Measurements from ENCODE around the gene DNAJC2.
A peak's percentile ranks its signal among the peaks of the same experiment; 100 is the strongest.
"Not testable (repeated sequence)": the region's sequence is repeated elsewhere in the genome, so short reads cannot be mapped to it uniquely, and the experiment has no call there.

DNAJC2 gene

DNA sequence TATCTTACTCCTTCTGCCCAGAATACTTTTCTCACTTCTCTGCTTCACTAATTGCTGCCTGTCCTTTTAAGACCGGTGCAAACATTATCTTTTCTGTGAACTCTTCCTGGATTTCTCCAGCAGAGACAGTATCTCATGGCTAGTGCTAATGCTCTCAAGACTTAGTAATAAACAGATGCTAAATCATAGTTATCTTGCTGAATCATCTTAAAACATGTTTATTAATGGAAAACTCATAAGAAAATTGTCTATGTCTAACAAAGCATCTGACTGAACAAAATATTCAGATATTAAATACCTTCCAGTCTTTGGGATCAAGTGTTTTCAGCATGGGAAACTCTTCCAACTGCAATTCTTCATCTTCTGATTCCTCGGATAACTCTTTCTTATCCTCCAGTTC is 3.1 kb downstream of the DNAJC2 start:
- DNase-seq (ENCODE audit: low spot score): no peak

DNA sequence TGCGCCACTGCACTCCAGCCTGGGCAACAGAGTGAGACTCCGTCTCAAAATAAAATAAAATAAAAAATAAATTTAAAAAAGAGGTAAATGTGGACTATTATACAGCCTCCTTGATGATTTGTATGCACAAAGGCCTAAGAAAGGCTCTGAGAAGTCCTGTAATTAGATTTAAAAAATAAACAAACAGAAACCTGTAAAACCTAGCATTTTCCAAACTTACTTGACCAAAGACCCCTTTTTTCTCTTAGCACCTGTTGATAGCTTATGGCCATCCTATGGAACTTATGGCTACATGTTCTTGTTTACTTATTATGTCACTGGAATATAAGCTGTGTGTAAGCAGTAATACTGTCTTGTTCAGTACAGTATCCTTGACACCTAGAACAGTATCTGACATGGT is 5.7 kb downstream of the DNAJC2 start:
- no peak for DNase-seq (ENCODE audit: low spot score)

DNA sequence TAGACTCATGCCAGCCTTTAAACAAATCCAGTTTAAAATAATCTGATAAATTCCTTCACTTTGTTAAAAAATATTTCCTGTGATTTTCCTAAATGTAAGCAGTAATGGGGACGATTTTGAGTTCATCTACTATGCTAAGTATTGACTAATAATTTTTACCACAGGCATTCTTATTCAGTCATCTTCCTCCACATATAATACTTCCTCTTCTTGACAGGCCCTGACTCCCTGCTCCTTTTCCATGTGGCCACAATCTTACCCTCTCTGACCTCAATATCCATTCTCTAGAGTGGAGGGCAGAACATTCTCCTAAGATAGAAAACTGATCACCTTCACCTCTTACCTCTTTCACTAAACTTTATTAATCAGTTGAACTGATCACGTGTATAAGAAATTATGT is 7.8 kb downstream of the DNAJC2 start:
- no peak for DNase-seq (ENCODE audit: low spot score)

DNA sequence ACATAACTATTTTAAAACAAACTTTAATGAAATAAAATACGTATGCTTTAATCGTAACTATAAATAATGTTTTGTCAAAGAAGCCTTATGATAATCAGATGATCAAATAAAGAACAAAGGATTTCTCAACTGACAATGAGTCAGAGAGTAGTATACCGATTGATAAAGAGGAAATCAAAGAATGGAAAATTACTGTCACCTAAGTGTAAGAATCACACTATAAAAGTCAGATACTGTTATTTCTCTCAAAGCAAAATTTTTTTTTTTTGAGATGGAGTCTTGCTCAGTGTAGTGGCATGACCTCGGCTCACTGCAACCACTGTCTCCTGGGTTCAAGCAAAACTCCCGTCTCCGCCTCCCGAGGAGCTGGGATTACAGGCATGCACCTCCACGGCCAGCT is 18.8 kb downstream of the DNAJC2 start:
- DNase-seq (ENCODE audit: low spot score): no peak

DNA sequence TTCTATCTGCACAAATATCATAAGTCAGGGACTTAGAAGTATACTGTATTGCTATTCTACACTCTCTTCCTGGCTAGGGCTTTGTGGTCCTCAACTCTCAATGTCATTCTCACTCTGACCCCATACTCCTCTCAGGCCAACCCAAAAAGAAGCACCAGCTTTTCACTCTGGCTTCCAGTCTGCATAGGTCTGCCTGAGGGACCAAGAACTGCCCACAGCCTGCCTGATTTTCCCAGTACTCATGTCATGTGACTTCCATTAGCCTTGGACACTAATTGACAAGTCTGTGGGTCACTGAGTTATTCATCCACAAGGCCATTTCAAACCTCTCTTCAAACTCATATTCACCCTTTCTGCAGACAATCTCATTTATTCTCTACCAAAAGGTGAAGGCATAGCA is 27.6 kb downstream of the DNAJC2 start:
- no peak for DNase-seq (ENCODE audit: low spot score)

DNA sequence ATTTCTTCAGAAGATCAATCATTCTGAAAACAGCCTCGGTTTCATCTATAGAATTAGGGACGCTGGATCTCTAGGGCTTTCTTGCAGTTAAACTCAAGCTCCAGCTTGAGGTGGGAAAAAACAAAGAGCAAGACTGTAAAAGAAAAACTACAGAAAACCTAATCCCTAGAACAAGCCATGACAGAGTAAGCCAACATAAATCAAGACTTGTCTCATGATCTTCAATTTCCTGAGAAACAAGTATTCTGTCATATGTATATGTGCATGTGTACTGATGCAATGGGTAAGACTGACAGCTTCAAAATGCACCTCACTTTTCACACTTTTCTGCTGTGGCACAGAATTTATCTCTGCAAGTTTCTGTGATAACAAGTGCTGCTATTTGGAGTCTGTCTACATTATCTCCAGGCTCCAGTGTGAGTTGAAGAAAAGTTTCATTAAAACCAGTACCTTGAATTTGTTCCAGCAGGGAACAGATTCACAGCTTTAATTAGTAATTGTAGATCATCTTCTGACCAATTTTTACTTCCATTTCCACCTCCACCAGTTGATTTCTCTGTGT is 28.1 kb downstream of the DNAJC2 start:
- DNase-seq (ENCODE audit: low spot score): no peak

DNA sequence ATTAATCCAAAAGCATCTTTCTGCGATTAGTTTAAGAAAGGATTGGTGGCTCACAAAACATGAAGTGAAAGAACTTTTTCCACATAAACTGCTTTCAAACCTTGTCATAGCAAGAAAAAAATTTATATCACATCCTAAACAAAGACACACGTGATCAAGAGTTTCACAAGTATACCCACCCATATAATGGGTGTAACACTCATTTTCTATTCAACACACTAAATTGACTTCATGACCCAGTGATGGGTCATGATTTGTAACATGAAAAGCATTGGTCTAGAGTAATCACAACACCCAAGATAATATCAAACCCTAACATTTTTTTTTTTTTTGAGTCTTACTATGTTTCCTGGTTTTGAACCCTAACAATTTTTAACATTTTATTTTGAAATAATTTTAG is 29.7 kb downstream of the DNAJC2 start:
- no peak for DNase-seq (ENCODE audit: low spot score)

DNA sequence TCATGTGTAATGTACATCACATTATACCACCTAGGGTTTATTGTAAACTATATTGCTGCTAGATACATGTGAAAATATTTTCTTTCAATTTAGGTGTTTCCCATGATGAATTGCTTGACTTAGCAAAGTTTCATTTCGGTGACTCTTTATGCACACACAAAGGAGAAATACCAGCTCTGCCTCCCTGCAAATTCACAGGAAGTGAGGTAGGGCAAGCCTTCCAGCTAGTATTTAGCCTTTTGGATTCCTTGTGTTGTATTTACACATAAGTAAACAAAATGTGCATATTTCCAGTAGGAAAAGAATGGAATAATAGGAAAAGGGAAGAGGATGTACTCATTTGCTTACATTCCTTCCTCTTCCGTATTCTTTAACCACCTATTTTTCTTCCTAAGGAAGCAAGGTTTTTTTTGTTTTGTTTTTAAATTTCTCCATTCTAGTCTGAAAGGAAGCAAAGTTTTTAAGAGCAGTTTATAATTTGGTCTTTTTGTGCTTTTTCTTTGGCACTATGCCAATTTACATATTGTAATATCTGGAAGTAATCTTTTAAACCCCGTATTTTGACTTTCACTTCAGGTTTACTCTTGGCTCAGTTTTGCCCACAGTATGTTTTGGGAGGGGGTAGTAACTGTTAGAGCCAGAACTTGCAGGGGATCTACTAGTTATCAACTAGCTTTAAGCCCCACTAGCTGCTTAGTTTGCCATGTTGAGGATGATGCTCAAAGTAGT is 36.9 kb downstream of the DNAJC2 start:
- no peak for DNase-seq (ENCODE audit: low spot score)

DNA sequence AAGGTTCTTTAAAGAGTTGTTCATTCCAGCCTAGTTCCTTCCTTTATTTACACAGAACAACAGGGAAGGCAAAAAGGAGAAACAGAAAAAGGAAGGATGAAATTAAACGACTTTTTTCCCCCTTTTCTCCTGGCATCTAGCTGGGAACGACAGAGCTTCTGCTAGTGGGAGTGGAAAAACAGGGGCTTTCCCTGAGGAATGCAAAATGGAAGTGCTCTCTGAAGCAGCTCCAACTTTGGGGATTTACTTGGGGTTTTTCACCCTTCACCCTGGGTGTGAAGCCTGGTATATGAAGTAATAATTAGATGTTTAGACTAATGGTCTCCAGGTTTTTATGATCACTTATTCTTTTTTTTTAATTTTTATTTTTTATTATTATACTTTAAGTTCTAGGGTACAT is 43.1 kb downstream of the DNAJC2 start:
- no peak for DNase-seq (ENCODE audit: low spot score)

DNA sequence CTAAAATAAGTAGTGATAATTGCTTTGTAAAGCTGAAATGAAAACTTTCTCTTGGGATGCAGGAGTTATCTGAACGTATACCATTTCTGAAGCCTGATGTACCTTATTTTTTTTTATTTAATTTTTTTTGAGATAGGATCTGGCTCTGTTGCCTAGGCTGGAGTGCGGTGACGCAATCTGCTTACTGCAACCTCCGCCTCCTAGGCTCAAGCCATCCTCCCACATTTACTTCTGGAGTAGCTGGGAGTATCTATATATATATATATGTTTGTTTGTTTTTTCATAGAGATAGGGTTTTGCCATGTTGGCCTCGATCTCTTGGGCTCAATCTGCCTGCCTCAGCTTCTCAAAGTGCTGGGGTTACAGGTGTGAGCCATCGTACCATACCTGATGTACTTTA is 44.9 kb downstream of the DNAJC2 start:
- DNase-seq (ENCODE audit: low spot score): no peak

DNA sequence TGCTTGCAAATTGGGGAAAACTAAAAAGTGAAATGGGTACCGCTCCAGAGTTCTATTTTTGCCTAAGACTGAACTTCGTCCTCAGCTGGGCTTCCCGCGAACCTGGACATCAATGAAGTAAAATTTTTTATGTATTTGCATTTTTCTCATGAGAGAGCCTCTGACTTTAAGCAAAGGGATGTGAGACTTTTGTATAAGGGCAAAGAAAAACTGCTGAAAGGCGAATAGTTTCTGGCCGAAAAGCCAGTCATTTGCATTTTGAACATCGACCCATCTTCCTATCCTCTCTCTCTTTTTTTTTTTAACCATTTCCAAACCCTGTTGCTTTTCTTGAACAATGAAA is 46.8 kb downstream of the DNAJC2 start:
- no peak for DNase-seq (ENCODE audit: low spot score)

DNA sequence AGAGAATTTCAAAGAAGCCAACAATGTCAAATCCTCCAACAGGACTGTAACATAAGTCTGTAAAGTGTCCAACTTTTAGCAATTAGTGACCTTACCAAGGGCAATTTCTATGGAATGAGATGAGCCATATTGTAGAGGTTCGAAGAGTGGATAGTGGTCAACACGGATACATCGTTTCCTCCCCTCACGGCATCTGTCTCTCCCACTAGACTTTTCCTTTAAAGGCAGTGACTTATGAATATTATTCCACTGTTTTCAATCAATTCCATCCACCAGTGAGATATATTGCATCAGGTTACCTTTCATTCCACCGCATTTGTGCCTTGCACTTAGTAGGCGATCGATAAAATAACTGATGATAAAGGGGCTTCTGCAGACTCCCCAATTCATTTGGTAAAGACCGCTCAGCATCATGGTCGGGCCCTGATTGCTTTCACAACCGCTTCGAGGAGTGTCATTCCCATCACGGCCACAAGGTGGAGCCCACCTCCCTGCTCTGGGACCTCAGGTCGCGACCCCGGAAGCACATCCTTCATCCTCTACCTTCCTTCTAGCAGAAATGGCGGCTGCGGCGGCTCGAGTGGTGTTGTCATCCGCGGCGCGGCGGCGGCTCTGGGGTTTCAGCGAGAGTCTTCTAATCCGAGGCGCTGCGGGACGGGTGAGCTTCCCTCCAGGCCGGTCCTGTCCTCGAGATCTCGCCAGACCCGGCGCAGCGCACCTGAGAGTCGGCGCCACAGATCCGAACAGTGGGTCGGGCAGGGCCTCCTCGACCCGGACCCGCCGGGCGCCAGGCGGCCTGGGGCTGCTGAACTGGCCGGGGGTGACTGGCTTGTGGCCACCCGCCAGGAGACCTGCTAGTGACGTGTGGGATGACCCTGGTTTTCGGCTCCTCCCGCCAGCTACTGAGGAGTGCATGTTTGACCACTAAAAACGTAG is 47.4 kb downstream of the DNAJC2 start, which contains the start of gene PMPCB:
Gene PMPCB (plus strand): TSS at position 535 of the 936 bp plus-strand sequence. CDS start 25 bp downstream, at position 560.
- peak; percentile 94 for DNase-seq (ENCODE audit: low spot score)

DNA sequence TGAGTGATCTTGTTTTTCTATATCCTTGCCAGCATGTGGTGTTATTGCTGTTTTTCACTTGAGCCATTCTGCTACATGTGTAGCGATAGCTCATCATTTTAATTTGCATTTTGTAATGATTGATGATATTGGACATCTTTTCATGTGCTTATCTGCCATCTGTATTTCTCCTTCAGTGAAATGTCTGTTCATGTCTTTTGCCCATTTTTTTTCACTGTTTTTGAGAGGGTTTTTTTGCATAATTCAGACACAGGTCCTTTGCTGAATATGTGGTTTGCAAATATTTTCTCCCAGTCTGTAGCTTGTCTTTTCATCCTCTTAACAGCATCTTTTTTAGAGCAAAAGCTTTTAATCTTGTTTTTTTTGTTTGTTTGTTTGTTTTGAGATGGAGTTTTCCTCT is 51.0 kb downstream of the DNAJC2 start:
- DNase-seq (ENCODE audit: low spot score): no peak

DNA sequence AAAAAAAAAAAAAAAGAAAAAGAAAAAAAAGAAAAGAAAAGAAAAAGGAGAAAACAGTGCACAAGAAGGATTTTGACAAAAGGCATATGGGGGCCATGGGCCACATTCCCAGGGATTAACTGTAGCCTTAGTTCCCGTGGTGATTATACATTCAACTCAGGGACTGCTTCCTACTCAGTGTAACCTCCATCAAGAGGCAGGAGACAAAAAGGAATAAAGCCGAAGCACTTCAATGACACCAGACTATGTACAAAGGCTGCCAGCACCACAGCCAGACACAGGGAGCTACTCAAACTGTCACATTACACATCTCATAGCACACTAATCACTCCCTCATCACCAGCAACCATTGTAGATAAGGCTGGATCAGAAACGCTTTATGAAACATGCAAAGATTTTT is 52.4 kb downstream of the DNAJC2 start:
- no peak for DNase-seq (ENCODE audit: low spot score)

DNA sequence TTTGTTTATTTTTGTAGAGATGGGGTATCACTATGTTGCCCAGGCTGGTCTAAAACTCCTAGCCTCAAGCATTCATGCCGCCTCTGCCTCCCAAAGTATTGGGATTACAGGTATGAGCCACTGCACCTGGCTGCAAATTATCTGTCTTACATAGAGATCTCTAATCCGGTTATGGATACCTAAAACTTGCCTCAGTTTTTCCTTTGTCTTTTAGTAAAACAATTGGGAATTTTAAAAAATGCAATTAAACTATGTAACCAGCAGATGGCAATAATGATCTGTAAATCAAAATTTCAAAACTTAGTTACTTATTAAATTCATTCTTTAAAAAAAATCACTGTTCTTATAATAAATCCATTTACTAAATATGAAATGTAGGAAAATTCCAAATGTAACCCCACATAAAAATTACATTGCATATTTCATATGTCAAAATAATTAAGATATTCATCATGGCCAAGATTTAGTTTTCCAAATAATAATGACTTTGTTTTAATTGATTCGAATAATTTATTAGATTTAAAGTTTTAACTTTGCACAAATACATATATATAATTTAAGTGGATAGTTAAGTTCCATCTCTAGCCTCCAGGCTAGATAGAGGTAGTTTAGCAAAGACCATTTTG is 61.7 kb downstream of the DNAJC2 start:
- not testable (repeated sequence) for DNase-seq (ENCODE audit: low spot score)

DNA sequence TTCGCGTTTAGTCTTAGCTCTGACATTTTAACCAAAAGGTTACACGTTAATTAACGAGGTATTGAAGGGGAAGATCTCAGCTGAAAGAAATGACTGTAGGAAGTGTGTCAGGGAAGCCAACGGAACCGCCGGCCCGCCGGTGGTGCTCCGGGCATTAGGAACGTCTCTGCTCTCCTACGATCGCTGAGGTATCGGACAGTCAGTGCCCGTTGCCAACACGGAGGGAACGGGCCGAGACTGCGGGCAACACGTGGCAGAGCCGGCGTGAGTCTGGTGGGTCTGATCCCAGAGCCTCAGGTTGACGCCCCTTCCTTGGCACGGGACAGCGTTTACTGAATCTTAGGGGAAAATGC is 63.8 kb downstream of the DNAJC2 start:
- DNase-seq (ENCODE audit: low spot score): not testable (repeated sequence)

DNA sequence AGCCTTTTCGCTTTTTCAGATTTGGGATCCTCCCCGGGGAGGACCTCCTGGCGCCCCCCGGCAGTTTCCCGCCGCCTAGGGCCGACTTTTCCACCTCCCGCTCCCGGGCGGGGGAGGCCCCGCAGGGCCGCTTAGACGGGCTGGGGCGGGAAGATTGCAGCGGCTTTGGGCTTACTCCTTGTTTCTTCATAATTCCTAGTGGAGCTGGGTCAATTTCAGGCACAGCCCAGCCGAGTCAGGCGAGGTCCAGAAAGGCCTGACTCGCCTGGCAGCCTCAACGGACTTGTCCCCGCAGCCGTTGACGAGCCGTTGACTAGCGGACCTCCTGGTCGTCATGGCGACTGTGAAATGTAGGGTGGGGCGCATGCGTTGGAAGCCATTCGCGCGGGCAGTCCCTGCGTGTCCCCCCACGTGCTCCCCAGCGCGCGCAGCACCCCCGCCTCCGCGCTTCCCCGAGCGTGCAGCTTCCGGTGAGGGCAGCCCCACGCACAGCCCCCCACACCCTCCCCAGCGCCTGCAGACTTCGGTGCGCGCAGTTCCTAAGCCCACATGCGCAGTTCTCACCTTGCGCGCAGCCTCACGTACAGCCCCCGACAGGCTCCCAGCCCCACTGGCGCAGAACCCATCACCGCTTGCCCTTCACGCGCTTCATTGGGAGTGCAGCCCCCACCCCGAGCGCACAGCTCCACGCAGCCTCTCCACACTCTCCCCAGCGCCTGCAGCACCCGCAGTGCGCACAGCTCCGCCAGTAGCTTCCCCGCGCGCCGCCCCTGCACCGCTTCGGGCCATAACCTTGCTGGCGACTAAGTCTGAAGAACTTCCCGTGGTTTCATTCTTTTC is 64.4 kb downstream of the DNAJC2 start:
- DNase-seq (ENCODE audit: low spot score): peak; percentile 77

DNA sequence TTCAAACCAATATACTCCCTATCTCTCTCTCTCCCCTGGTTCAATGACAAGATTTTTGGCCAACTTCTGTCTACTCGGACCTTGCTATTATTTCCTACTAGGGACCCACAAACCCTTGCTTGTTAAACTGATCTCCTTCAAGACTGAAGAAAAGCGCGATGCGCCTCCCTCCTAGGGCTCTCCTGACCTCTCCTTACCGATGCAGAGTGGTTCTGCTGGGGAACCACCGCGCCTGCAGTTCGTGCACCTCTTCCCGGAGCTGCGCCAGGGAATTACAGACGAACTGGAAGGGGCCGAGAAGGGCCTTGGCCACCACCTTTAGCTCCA is 65.0 kb downstream of the DNAJC2 start:
- peak; percentile 27 for DNase-seq (ENCODE audit: low spot score)

DNA sequence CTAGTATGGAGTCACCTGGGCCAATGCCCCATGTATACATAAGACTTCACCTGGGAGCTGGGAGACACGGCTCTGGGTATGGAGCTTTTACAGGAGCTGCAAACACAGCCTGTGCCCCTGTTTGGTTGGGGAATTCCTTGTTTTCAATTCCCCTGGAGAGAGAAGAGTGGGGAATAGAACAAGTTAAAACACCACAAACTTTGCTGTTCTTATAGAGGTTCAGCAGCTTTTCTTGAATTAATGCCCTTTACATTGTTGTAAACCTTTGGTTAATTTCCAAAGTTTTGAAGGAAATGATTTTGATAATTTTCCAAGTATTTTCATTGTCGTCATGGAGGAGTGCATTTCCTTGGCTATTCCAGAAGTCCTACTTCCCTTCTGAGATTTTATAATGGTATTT is 66.4 kb downstream of the DNAJC2 start:
- not testable (repeated sequence) for DNase-seq (ENCODE audit: low spot score)

DNA sequence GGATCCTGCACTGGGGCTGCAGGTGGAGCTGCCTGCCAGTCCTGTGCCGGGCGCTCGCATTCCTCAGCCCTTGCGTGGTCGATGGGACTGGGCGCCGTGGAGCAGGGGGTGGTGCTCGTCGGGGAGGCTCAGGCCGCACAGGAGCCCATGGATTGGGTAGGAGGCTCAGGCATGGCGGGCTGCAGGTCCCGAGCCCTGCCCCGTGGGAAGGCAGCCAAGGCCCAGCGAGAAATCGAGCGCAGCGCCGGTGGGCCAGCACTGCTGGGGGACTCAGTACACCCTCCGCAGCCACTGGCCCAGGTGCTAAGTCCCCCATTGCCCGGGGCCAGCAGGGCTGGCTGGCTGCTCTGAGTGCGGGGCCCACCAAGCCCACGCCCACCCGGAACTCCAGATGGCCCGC is 69.7 kb downstream of the DNAJC2 start:
- not testable (repeated sequence) for DNase-seq (ENCODE audit: low spot score)

DNA sequence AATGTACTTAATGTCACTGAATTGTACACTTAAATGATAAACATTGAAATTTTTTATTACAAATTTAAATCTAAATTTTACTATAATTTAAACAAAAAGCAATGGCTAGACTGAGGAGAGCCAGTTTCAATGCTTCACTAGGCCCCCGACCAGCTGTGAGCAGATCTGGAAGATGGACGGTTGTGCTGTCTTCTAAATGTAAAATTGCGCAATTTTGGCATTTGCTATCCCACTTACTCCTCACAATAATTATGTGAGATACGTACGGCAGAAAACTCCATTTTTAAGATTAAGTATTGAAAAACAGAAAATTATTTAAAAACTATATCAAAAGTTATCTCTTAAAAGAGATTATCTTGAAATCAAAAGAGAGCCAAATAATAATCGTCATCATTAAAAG is 71.2 kb downstream of the DNAJC2 start:
- not testable (repeated sequence) for DNase-seq (ENCODE audit: low spot score)

DNA sequence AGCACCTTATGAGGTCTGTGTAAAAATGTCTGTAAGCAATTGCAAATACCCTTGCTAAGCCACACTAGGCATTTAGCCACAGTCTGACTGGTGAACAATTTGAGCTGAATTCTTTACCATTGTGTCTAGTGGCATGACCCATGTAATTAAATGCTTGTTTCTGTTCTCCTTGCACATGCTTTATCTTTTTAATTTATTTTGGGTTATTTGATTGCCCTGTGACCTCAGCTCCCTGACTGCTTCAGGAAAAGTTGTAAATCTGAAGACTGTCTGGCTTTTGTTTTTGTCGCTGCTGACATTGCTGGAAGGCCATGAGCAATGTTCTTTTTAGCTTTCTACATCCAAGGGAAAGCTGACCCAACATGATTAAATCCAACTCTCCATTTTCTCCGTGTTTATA is 78.3 kb downstream of the DNAJC2 start:
- DNase-seq (ENCODE audit: low spot score): not testable (repeated sequence)

Data from putamen (tissue), 1 donor.